ENCODE results near the gene OARD1.
A peak's percentile ranks its signal among the peaks of the same experiment; 100 is the strongest.

The OARD1 gene

GRCh38 chr6:41046084-41046483, 26.1 kb downstream of the OARD1 start:
- no peak for DNase-seq

GRCh38 chr6:41045664-41046063, 26.5 kb downstream of the OARD1 start:
- no peak for DNase-seq

- DNase-seq = no peak
Measured at GRCh38 chr6:41043151-41043550, 29.0 kb downstream of the OARD1 start.

DNA sequence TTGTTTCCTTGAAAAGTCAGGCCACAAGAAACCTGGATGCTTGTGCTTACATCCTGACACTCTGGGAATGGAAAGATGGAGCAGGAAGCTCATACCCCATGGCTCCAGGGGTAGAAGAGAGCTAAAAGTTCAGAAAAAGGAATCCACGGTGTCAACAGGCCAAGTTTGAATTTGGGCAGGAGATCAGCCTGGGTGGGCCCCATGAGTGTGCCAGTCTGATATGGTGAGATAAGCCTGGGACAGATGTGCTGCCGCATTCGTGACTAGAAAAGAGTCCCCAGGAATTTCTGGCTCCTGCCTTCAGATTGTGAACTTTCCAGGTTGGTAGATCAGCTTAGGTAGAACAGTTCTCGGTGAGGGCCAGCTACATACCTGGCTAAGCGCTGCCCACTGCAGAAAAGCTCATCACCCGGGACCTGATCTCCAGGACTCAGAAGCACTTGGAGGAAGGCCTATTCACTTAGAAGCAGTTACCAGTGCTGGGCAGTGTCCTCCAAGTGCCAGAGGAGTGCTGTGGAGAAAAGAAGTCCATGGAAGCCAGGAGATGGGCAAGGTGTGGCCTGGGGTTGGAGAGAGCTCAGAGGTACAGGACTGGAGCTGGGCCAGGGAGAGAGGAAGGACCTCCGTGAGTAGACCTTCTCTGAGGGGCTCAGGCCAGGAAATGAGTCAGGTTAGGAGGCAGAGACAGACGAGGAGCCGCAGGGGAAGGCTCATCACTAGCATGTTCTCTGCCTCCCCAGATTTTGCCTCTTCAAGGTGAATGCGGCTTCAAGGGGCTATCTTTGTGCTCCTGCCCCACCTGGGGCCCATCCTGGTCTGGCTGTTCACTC, 29.7 kb downstream of the OARD1 start, which contains the start of gene TSPO2:
TSPO2 (plus strand) TSS at position 242 of the 830 bp plus-strand sequence; CDS start at position 761, 519 bp downstream.
- DNase-seq = no peak

GRCh38 chr6:41040940-41041536, 31.1 kb downstream of the OARD1 start:
- no peak for DNase-seq

GRCh38 chr6:41040101-41040939, 31.8 kb downstream of the OARD1 start:
- no peak for DNase-seq

GRCh38 chr6:41039060-41039998, 32.8 kb downstream of the OARD1 start, which contains the start of gene UNC5CL:
UNC5CL (minus strand) TSS chr6:41039221; CDS start chr6:41035074, 4,147 bp downstream.
- peak in 1 of 2 experiments; percentile 41 for DNase-seq

GRCh38 chr6:41038205-41038604, 34.0 kb downstream of the OARD1 start:
- DNase-seq = no peak

DNA sequence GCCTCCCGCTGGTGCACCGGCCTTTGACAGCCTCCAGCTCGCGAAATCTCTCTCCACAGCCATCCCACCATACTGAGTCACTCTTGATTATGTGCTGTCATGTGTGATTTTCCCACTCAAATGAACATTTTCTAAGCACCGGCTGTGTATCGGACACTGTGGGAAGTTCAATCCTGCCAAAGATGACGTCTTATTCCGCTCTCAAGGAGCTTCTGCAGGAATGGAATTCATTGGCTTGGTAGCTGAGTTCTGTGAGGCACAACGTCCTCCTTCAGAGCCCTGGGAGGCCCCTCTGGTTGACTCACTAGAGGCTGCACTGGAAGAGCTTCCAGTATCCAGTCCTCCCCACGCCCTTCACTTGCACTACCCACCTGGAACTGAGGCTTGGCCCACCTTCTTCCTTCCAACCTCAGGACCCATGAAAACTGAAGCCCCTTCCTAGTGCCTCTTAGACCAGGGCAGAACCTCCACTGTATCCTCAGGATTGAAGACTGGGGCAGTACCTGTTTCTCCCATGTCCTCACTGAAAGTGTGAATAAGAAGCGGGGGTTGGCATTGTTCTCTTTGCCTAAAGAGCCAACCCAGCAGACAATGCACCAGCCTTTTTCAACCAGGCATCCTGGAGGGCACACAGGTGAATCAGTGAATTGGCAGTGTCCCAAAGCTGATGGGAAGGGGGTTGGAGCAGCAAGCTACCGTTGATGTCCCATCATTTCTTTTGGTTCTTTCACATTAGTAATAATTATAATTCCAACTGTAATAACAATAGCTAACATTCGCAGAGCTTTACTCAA, 34.9 kb downstream of the OARD1 start:
- no peak for DNase-seq

- no peak for DNase-seq
Measured at GRCh38 chr6:41036601-41037000, 35.6 kb downstream of the OARD1 start.

DNA sequence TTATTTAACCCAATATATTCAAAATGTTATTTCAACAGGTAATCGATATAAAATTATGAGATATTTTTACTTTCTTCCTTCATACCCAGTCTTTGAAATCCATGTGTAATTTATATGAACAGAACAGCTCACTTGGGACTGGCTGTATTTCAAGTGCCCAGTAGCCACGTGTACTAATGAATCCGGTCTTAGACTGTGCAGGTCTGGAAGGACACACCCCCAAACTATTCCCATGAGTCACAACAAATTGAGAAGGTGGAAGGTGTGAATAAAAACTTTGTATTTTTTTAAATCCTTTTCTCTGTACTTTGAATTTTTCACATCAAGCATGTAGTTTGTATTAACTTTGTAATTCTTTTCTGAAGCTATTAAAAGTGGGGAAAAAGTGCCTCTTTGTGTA, 36.0 kb downstream of the OARD1 start:
- no peak for DNase-seq

DNA sequence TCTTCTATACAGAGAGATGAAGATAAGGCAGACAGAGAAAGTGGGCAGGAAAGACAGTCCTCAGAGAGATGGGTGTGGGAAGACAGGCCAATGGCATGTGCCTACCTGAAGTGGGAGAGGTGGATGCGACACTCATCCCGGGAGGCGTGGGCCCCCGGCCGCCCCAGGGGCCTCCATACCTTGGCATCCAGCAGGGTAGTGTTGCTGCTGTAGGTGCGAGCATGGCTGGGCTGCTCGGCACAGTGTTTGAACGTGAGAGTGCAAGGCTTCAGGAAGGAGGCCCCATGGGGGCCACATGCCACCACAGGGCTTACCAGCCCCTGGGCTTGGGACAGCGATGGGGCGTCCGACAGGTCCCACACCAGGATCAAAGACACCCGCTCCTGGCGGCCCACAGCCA, 38.4 kb downstream of the OARD1 start:
- no peak for DNase-seq

GRCh38 chr6:41032830-41033229, 39.3 kb downstream of the OARD1 start:
- DNase-seq = no peak

DNA sequence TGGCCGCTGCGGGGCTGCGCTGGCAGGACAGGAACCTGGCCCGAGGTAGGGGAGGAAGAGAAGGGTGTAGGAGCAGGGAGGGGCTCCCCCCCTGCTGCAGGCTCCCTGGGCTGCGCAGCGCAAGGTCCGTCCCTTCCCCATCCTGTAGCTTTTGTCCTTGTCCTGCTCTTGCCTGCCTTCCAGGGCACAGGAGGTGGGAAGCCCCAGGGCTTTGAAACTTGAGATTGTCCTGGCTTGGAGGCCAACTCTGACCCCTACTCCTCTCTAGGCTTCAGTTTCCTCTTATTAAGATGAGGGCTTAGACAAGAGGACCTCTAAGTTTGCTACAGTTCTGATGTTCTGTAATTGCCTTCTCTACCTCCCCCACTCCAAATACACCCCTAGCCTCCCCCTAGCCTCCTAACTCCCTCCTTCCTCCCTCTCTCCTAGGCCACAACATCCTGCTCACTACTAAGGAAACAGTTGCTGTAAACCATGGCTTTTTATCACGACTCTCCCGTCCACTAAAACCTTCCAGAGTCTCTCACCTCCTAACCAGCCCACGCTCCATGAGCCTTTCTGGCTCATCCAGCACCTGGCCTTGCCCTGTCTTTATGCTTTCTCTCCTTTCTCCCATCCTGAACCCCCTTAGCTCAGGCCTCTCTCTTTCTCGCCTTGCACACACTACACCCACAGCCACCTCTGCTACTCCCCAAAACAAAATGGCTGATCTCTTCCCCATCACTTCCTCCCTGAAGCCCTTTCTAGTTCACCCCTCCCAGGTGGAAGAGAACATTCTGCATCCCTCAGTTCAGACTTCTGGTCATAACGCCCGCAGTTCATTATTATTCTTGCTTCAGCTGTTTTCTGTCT, 43.4 kb downstream of the OARD1 start:
- no peak for DNase-seq

DNA sequence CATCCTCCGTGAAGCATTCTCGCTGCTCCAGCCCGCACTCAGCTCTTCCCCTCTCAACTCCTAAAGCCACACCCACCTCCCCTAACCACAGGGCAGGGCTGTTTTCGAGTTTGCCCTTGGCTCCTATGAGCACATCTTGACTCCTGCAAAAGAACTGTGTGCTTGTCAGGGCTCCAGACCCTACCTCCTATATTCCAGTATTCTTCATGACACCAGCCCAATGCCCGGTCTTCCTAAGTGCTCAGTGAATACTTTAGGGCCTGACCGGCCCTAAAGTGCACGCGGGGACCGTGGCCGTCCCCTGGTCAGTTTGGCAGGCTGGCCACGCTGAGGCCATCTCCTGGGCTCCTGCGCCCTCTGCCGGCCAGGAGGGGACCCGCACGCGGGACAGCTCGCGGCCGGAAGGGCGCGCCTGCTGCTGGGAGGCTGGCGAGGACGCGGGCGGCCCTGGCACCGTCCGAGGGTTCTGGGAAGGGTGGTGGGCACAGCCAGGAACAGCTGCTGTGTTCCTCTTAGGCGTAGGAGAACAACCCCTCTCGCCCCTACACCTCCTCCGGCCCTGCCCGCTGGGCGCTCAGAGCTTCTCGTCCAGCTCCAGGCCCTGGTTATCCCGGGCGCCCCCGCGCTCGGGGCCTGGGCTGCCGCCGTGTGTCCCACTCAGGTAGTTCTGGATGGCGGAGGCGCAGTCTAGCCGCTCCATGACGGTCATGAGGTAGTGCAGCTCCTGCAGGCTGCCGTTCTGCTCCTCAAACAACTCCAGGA, 44.2 kb downstream of the OARD1 start:
- DNase-seq = peak; percentile 22 to 30

DNA sequence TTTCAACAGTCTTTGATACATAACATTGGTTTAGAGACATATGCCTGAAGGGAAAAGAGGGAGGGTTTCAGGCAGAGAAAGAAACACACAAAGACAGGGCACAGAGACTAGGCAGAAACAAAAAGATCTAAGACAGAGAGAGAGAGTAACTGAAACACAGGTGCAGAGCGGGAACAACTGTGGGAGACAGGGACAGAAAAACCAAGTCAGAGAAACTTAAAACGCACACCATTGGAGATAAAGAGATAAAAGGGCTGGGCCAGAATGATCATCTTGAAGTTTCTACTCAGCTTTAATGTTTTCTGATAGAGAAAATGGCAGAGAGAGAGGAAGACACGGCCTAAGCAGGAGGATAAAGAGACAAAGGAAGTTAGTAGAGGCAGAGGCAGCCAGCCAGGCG, 44.9 kb downstream of the OARD1 start:
- no peak for DNase-seq

GRCh38 chr6:41025966-41026530, 46.1 kb downstream of the OARD1 start:
- no peak for DNase-seq

DNA sequence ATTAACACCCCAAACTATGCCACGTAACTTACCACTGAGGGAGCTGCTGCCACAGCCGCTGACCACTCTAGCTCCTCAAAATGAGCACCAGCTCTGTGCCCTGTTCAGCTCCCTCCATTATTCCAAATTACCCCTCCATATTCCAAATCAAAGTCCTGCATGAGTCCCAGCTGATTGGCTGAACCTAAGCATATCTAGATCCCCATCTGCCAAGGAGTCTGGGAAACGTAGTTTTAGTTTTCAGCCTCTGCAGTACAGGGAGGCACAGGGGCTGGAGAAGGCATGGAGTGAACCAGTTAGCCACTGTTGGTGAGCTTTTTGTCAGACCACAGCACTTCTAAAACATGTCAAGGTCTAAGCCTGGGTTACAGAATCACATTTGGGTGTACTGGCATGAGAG, 49.0 kb downstream of the OARD1 start:
- DNase-seq = no peak

- no peak for DNase-seq
Measured at GRCh38 chr6:41022294-41022693, 49.9 kb downstream of the OARD1 start.

All from NCI-H187 (cell line).